Neural progenitor cell (in vitro differentiated cells): ENCODE measurements around the gene LIMK2.

Source experiments
- CTCF ChIP-seq: fragments of 200-600 bp; sonication (generic); IDR thresholded peaks from 2 replicates; pipeline ENCODE4 v1.5.1; 2017; ENCODE audit warnings: antibody characterized with exemption, mild to moderate bottlenecking
- EZH2 ChIP-seq: fragments of 200-600 bp; sonication (generic); IDR thresholded peaks from 2 replicates; pipeline ENCODE4 v1.6.1; 2017; ENCODE audit warnings: antibody characterized with exemption, mild to moderate bottlenecking, moderate library complexity
- EZH2phosphoT487 ChIP-seq: fragments of 200-600 bp; sonication (generic); IDR thresholded peaks from 2 replicates; pipeline ENCODE4 v1.6.1; 2017; ENCODE audit warnings: antibody characterized with exemption

GRCh38 chr22:31290494-31291471, 78.7 kb downstream of the LIMK2 start:
- TF ChIP-seq CTCF (no peak), EZH2 (peak; percentile 70), EZH2phosphoT487 (peak; percentile 58)
